Astrocyte of the spinal cord (primary cell): Measurements from ENCODE around the gene PPP1R2.

Experiments used
- DNase-seq: peaks from one replicate; pipeline ENCODE4 v3.0.0; 2011; ENCODE audit warnings: low read depth, low spot score
- H3K4me3 ChIP-seq: 2 replicates; pipeline ENCODE4 v1.5.1; 2011; ENCODE audit warnings: low read depth, mild to moderate bottlenecking, low read length, moderate library complexity
- in situ Hi-C: cut with HindIII; loops from 2 replicates; pipeline ENCODE4 v1.10.0; 2017; ENCODE audit warnings: low sequenced_read_pairs
- TF ChIP-seq, protein P1 (sequence below): IDR thresholded peaks from 2 replicates; pipeline ENCODE4 v1.5.1; 2012; ENCODE audit warnings: low read depth, mild to moderate bottlenecking, low read length, inconsistent platforms

The PPP1R2 gene

DNA sequence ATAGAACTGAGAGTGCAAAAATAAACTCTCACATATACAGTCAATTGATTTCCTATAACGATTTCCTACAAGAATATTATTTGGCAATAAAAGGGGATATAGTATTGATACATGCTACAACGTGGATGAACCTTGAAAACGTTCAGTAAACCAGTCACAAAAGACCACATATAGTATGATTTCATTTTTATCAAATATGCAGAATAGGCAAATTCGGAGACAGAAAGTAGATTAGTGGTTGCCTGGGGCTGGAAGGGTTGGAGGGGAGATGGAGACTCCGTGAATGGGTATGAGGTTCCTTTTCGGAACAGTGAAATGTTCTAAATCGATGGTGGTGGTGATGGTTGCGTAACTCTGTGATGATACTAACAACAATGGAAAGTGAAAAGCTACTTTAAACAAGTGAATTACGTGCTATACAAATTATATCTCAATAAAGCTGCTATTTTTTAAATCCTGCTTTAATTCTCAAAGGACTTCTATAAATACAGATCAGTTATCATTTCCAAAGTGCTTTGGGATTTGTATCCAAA lies 34.6 kb upstream of the PPP1R2 start:
- no peak for DNase-seq
- no peak overlapping the region for H3K4me3 ChIP-seq
- in situ Hi-C loops = no loop called here
- TF ChIP-seq, protein P1, sequence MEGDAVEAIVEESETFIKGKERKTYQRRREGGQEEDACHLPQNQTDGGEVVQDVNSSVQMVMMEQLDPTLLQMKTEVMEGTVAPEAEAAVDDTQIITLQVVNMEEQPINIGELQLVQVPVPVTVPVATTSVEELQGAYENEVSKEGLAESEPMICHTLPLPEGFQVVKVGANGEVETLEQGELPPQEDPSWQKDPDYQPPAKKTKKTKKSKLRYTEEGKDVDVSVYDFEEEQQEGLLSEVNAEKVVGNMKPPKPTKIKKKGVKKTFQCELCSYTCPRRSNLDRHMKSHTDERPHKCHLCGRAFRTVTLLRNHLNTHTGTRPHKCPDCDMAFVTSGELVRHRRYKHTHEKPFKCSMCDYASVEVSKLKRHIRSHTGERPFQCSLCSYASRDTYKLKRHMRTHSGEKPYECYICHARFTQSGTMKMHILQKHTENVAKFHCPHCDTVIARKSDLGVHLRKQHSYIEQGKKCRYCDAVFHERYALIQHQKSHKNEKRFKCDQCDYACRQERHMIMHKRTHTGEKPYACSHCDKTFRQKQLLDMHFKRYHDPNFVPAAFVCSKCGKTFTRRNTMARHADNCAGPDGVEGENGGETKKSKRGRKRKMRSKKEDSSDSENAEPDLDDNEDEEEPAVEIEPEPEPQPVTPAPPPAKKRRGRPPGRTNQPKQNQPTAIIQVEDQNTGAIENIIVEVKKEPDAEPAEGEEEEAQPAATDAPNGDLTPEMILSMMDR = no peak

- TF ChIP-seq, protein P1 = no peak
- in situ Hi-C loops = no loop called here
These were observed 31.6 kb upstream of the PPP1R2 start for GRCh38 chr3:195574497-195575304.

GRCh38 chr3:195573611-195574496 lies 30.7 kb upstream of the PPP1R2 start:
- DNase-seq = no peak
- H3K4me3 ChIP-seq = no peak overlapping the region
- in situ Hi-C loops = no loop called here
- TF ChIP-seq, protein P1 = no peak

More at GRCh38 chr3:195574497-195575304, 31.6 kb upstream of the PPP1R2 start:
- no peak overlapping the region for H3K4me3 ChIP-seq
- DNase-seq = no peak

GRCh38 chr3:195571361-195571760 lies 28.2 kb upstream of the PPP1R2 start:
- H3K4me3 ChIP-seq = no peak overlapping the region
- TF ChIP-seq, protein P1 = no peak
- no peak for DNase-seq
- in situ Hi-C loops = no loop called here

GRCh38 chr3:195570912-195571311 lies 27.8 kb upstream of the PPP1R2 start:
- in situ Hi-C loops = no loop called here
- no peak for DNase-seq
- TF ChIP-seq, protein P1 = no peak
- no peak overlapping the region for H3K4me3 ChIP-seq

DNA sequence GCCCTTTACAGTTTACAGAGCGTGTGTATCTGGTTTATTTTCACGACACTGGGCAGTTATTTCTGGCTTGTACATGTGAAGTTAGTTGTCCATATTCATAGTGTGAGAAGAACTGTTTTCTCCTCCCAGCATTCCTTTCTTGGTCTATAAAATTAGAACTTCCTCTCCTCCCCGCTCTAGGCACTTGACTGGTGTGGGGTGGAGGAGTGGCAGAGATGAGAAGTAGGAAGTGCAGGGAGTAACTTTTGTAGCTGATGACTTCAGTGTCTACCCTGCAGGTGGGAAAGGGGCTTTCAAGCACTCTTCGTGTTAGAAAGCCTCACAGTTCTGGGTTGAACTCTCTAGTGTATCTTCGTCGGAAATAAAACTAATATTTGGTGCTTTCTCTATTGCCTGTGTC lies 27.2 kb upstream of the PPP1R2 start:
- in situ Hi-C loops = no loop called here
- TF ChIP-seq, protein P1 = no peak
- H3K4me3 ChIP-seq = no peak overlapping the region
- DNase-seq = no peak
